Kidney (tissue), 14 donors: Measurements from ENCODE around the gene VCX. TPM values are rescaled to one million over a fixed set of nuclear protein-coding genes. Genes with fewer than 3 reads are reported as not detected.

Experiments used
- DNase-seq, 5 donors: peaks; one replicate each; pipeline ENCODE4 v3.0.0-alpha.2; 2013 to 2020
- FAIRE-seq: peaks from 2 replicates; lab custom pipeline; 2012; peaks lifted over from hg19 to GRCh38; lab: Jason Lieb, UNC
- H3K27ac ChIP-seq, 2 donors: one replicate each; pipeline ENCODE4 v1.7.0; 2013; ENCODE audit warnings: low read depth in 2 of 2, low read length in 2 of 2, inconsistent platforms in 1 of 2
- H3K27me3 ChIP-seq: one replicate; pipeline ENCODE4 v1.7.1; 2013; ENCODE audit warnings: low read length, inconsistent platforms; ENCODE audit not compliant: control insufficient read depth, insufficient read depth
- H3K36me3 ChIP-seq, 3 donors: one replicate each; pipeline versions ENCODE4 v1.7.0 to v1.7.1; 2013; ENCODE audit warnings: low read length in 3 of 3, control low read depth in 1 of 3, inconsistent platforms in 1 of 3; ENCODE audit not compliant: insufficient read depth in 3 of 3, control insufficient read depth in 2 of 3
- H3K4me1 ChIP-seq, 3 donors: one replicate each; pipeline versions ENCODE4 v1.7.0 to v1.7.1; 2013; ENCODE audit warnings: low read length in 3 of 3, inconsistent platforms in 1 of 3, low read depth in 1 of 3; ENCODE audit not compliant: control insufficient read depth in 2 of 3, insufficient read depth in 2 of 3
- H3K4me3 ChIP-seq, 3 donors: one replicate each; pipeline versions ENCODE4 v1.7.0 to v1.8.1; 2013; ENCODE audit warnings: low read length in 3 of 3, control low read depth in 1 of 3, inconsistent platforms in 1 of 3
- H3K9ac ChIP-seq, 3 donors: one replicate each; pipeline versions ENCODE4 v1.7.0 to v1.7.1; 2013; ENCODE audit warnings: low read length in 3 of 3, control low read depth in 1 of 3, inconsistent platforms in 1 of 3
- H3K9me3 ChIP-seq, 3 donors: one replicate each; pipeline versions ENCODE4 v1.7.0 to v1.7.1; 2013; ENCODE audit warnings: low read length in 3 of 3, control low read depth in 1 of 3, inconsistent platforms in 1 of 3; ENCODE audit not compliant: control insufficient read depth in 2 of 3, insufficient read depth in 1 of 3
- CTCF ChIP-seq: IDR thresholded peaks from 3 replicates; pipeline ENCODE4 v1.5.1; 2012; ENCODE audit warnings: mild to moderate bottlenecking, moderate library complexity, borderline replicate concordance; ENCODE audit not compliant: insufficient read depth; ENCODE audit errors: extremely low read depth
- intact Hi-C: fragments of 100-400 bp; cut with DNase I; formaldehyde crosslinking; loops from one replicate; pipeline ENCODE4 v1.11.1; 2022
- polyA plus RNA-seq: library from polyadenylated mRNA; stranded (reverse); fragments of 350-450 nt; fragmentation: Illumina TruSeq; extraction: RNeasy Lipid Tissue Mini Kit (QIAGEN cat#74804); gene quantifications from one replicate; pipeline ENCODE4 v1.2.3, GENCODE V29; 2014; ENCODE audit warnings: low read depth, low replicate concordance; ENCODE audit not compliant: insufficient read depth
- total RNA-seq: library from RNA; stranded (reverse); fragmentation: NEBNext Ultra II Directional; extraction: Animal tissue kit (Norgen Biotek cat#: 25700); gene quantifications from one replicate; pipeline ENCODE4 v1.2.1, GENCODE V29; 2021
- donor health status: control.
- donor health status: control.
- donor health status: control.
- donor health status: control.
- donor health status: control.
- donor health status: DM: yes; HTN: yes; CAD: no.
- donor health status: Normal renal cell carcinoma (clear cell type).

Gene VCX
- total and polyA plus RNA-seq, 2 donors from 2014 or later = not detected

- intact Hi-C loops = no loop called here
- H3K4me1 ChIP-seq = no peaks in the 10 kb centered on the region
- no peak for FAIRE-seq
- H3K9me3 ChIP-seq = no peaks in the 10 kb centered on the region
- TF ChIP-seq CTCF = no peak
- no peak overlapping the region for H3K9ac ChIP-seq
- DNase-seq = no peak
- no peaks in the 10 kb centered on the region for H3K27me3 ChIP-seq
- no peak overlapping the region for H3K27ac ChIP-seq
- no peak overlapping the region for H3K4me3 ChIP-seq
- H3K36me3 ChIP-seq = peaks cover 0 to 5% (median 3%) of the 10 kb centered on the region in 3 donors
Observed at GRCh38 chrX:7891928-7892327, 49.0 kb downstream of the VCX start.

Other genes with a start within 250 kb of the VCX start
- 27.7 TPM for gene PNPLA4, start 84.2 kb downstream of the VCX start, total RNA-seq
- 45.3 TPM for gene PNPLA4, start 84.2 kb downstream of the VCX start, polyA plus RNA-seq